ENCODE measurements around the gene RHOJ. TPM values are rescaled to one million over a fixed set of nuclear protein-coding genes. Genes with fewer than 3 reads are reported as not detected.

RHOJ gene
- total and polyA plus RNA-seq, 4 donors, result 1.0 to 1.7 (median 1.2) TPM

GRCh38 chr14:63245893-63246292 lies 41.6 kb downstream of the RHOJ start (continued):
- TF ChIP-seq MAX (IDR thresholded peaks at IDR 0.05) (no peak), CTCF (IDR thresholded peaks at IDR 0.05; ENCODE audit: low read depth, low read length, missing input control) (no peak), TAF1 (conservative IDR thresholded peaks at IDR 0.05) (no peak)

GRCh38 chr14:63248211-63248610 lies 44.0 kb downstream of the RHOJ start:
- TF ChIP-seq YY1 (IDR thresholded peaks at IDR 0.05), result no peak
- TF ChIP-seq NR2F2 (IDR thresholded peaks at IDR 0.05), result no peak
- TF ChIP-seq ZBTB33 (IDR thresholded peaks at IDR 0.05), result no peak
- TF ChIP-seq HNF4G (IDR thresholded peaks at IDR 0.05), result no peak
- TF ChIP-seq RXRA (IDR thresholded peaks at IDR 0.05), result no peak
- TF ChIP-seq CTCF (IDR thresholded peaks at IDR 0.05; ENCODE audit: low read depth, low read length, missing input control), result no peak
- TF ChIP-seq GABPA (IDR thresholded peaks at IDR 0.05 in 1 of 2, conservative IDR thresholded peaks at IDR 0.05 in 1 of 2), result no peak
- TF ChIP-seq HNF4A (conservative IDR thresholded peaks at IDR 0.05), result no peak
- TF ChIP-seq EGR1 (IDR thresholded peaks at IDR 0.05; ENCODE audit: low read depth in 2 of 2), result no peak
- no peak for TF ChIP-seq REST (IDR thresholded peaks at IDR 0.05)
- no peaks in the 10 kb centered on the region for H3K36me3 ChIP-seq (ENCODE audit: control insufficient read depth in 4 of 4, insufficient read depth in 3 of 4, low read depth in 1 of 4, low read length in 3 of 4)
- 49% methylated on average over 1 of the region's 1 CpG for WGBS
- H3K27me3 ChIP-seq (ENCODE audit: control insufficient read depth in 4 of 4, insufficient read depth in 4 of 4, low read length in 3 of 4), result peaks cover 0 to 5% (median 0%) of the 10 kb centered on the region in 4 donors
- H3K4me3 ChIP-seq (ENCODE audit: low read depth in 1 of 3, low read length in 3 of 3), result no peak overlapping the region
- H3K4me1 ChIP-seq (ENCODE audit: control insufficient read depth in 4 of 4, insufficient read depth in 4 of 4, low read length in 3 of 4), result no peaks in the 10 kb centered on the region
- no peak overlapping the region for H3K27ac ChIP-seq (ENCODE audit: low read depth in 1 of 2, low read length in 2 of 2)
- DNase-seq (ENCODE audit: low spot score), result no peak
- H3K9ac ChIP-seq (ENCODE audit: low read depth in 1 of 2, low read length in 2 of 2), result no peak overlapping the region
- no peaks in the 10 kb centered on the region for H3K9me3 ChIP-seq (ENCODE audit: control insufficient read depth in 4 of 4, low read length in 3 of 4)

Data from liver (tissue), 9 donors.